Smooth muscle cell (in vitro differentiated cells): ENCODE data around the gene CDKN1C. TPM values are rescaled to one million over a fixed set of nuclear protein-coding genes. Genes with fewer than 3 reads are reported as not detected.

Source experiments
- DNase-seq: peaks from one replicate; lab custom pipeline; 2025; ENCODE audit not compliant: unreplicated experiment; lab: John Stamatoyannopoulos, UW
- H2AFZ ChIP-seq: fragments of 200-600 bp; sonication (generic); 2 replicates; pipeline ENCODE4 v1.6.0; 2016; ENCODE audit warnings: antibody characterized with exemption, low read depth, mild to moderate bottlenecking
- H3F3A ChIP-seq: fragments of 200-600 bp; sonication (generic); 2 replicates; pipeline ENCODE4 v1.6.0; 2017; ENCODE audit warnings: antibody characterized with exemption, low read depth
- H3K27ac ChIP-seq: fragments of 200-600 bp; sonication (generic); 2 replicates; pipeline ENCODE4 v1.5.1; 2016; ENCODE audit warnings: low read depth, mild to moderate bottlenecking
- H3K27me3 ChIP-seq: fragments of 200-600 bp; sonication (generic); 2 replicates; pipeline ENCODE4 v1.6.1; 2016; ENCODE audit warnings: low read depth, mild to moderate bottlenecking
- H3K36me3 ChIP-seq: fragments of 200-600 bp; sonication (generic); 2 replicates; pipeline ENCODE4 v1.5.1; 2016; ENCODE audit warnings: low read depth
- H3K4me1 ChIP-seq: fragments of 200-600 bp; sonication (generic); 2 replicates; pipeline ENCODE4 v1.5.1; 2016; ENCODE audit warnings: low read depth
- H3K4me2 ChIP-seq: fragments of 200-600 bp; sonication (generic); 2 replicates; pipeline ENCODE4 v1.6.0; 2016; ENCODE audit warnings: mild to moderate bottlenecking
- H3K4me3 ChIP-seq: fragments of 200-600 bp; sonication (generic); 2 replicates; pipeline ENCODE4 v1.5.1; 2016; ENCODE audit warnings: mild to moderate bottlenecking
- H3K79me2 ChIP-seq: fragments of 200-600 bp; sonication (generic); 2 replicates; pipeline ENCODE4 v1.6.0; 2016; ENCODE audit warnings: low read depth, mild to moderate bottlenecking
- H3K9ac ChIP-seq: fragments of 200-600 bp; sonication (generic); 2 replicates; pipeline ENCODE4 v1.6.0; 2016; ENCODE audit warnings: low read depth
- H3K9me3 ChIP-seq: fragments of 200-600 bp; sonication (generic); replicated peaks from 2 replicates; pipeline ENCODE4 v1.5.1; 2016; ENCODE audit warnings: low read depth
- H4K20me1 ChIP-seq: fragments of 200-600 bp; sonication (generic); 2 replicates; pipeline ENCODE4 v1.6.0; 2016; ENCODE audit warnings: low read depth
- WGBS: methylation state at CpG from one replicate; pipeline ENCODE4 v1.1.7; 2016; ENCODE audit warnings: low lambda C conversion rate; 5-methylcytosine and 5-hydroxymethylcytosine counted together
- polyA plus RNA-seq: library from polyadenylated mRNA; unstranded; fragments of >200 nt; fragmentation: Nextera tagmentation; extraction: Ambion mirVana; gene quantifications from 2 replicates; pipeline ENCODE4 v1.2.1, GENCODE V29; 2016
- total RNA-seq: library from RNA; depleted of rRNA; stranded (reverse); fragments of >200 nt; gene quantifications from 2 replicates; pipeline ENCODE4 v1.2.3, GENCODE V29; 2014
- TF ChIP-seq, protein P1 (sequence below): fragments of 200-600 bp; sonication (generic); IDR thresholded peaks from 2 replicates; pipeline ENCODE4 v1.5.1; 2017; ENCODE audit warnings: borderline replicate concordance, mild to moderate bottlenecking, antibody characterized with exemption; ENCODE audit not compliant: insufficient read depth, poor library complexity, severe bottlenecking

CDKN1C gene
- total and polyA plus RNA-seq, 2 experiments from 2014 or later: 171 to 392 TPM

DNA sequence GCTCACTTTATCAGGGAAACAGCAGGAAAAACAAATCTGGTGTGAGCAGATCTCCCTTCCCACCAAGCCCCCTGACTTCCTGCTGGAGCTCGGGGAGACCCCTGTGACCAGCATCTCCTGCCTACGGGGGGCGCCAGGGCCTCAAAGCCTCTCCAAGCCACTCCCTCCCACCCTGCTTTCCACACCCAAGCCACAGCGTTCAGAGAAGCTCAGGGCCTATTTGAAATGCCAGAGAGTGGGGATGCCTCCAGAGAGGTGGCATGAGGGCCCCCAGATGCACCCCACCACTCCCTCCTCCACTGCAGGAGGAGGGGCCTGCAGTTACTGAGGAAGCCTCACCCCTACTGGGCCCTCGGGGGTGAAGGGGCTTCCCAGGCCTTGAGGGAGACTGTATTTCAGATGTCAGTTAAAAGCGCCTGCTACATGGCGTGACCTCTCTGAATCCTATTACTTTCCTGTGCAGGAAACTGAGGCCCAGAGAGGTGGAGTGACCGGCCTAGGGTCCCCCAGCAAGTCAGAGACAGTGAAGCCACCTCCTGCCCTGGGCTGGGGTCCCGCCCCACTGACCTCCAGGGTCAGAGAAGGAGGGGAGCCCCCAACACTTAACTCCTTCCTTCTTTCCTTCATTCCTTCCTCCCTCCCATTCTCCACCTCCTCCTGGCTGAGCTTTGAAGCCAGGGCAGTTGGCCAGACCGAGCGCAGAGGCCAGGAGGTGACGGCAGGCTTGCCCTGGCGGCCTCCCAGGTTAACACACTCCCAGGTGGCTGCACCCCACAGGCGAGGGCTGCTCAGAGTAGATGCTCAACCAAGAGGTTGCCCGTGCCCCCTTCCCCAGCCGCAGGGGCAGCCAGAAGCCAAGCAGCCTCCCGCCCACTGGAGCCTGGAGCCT is 6.0 kb upstream of the CDKN1C start:
- Histone ChIP-seq H3K27ac (no peak overlapping the region), H2AFZ (peak overlapping the region; percentile 89), H3K27me3 (no peaks in the 10 kb centered on the region), H3K4me1 (peaks cover 8% of the 10 kb centered on the region), H3K9me3 (no peaks in the 10 kb centered on the region), H3K9ac (no peak overlapping the region), H4K20me1 (no peaks in the 10 kb centered on the region), H3K36me3 (no peaks in the 10 kb centered on the region), H3F3A (peaks cover 16% of the 10 kb centered on the region), H3K4me2 (peak overlapping the region; percentile 95), H3K79me2 (no peaks in the 10 kb centered on the region), H3K4me3 (peak overlapping the region; percentile 52)
- DNase-seq: no peak
- TF ChIP-seq, protein P1, sequence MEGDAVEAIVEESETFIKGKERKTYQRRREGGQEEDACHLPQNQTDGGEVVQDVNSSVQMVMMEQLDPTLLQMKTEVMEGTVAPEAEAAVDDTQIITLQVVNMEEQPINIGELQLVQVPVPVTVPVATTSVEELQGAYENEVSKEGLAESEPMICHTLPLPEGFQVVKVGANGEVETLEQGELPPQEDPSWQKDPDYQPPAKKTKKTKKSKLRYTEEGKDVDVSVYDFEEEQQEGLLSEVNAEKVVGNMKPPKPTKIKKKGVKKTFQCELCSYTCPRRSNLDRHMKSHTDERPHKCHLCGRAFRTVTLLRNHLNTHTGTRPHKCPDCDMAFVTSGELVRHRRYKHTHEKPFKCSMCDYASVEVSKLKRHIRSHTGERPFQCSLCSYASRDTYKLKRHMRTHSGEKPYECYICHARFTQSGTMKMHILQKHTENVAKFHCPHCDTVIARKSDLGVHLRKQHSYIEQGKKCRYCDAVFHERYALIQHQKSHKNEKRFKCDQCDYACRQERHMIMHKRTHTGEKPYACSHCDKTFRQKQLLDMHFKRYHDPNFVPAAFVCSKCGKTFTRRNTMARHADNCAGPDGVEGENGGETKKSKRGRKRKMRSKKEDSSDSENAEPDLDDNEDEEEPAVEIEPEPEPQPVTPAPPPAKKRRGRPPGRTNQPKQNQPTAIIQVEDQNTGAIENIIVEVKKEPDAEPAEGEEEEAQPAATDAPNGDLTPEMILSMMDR: no peak
- 64% methylated on average over 17 of the region's 17 CpGs for WGBS

DNA sequence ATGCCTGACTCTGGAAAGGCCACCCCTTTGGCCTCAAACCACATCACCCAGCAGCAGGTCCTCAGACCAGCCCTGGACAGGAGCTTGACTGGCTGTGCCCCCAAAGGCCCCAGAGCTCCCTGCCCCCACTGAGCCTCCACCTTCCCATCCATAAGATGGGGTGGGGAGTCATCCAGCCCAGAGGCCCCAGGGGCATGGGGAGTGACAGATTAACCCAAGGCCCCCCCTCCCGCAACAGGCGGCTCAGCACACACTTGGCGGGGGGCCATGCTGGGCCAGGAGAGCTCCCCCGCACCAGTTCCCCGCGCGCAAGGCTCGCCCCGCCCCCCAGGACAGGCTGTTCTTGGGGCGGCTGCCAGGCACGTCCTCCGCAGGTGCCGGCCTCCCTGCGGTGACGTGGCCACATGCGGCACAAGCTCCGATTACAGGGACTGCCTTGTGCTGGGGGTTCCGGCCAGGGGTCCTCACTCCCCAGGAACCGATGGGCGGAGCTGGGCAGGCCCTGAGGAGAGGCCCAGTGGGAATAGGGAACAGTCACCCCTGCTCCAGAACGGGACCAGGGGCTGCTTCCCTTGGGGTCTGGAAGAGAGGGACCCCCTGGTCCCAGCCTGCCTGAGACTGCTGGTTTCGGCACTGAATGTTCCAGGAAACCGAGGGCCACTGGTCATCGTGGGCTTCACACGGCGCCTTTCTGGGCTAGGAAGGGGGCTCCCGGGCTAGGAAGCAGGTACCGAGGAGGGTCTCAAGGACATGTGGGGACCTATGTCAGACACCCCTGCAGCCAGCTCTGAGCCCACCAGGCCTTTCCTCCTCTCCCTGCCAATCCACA is 5.1 kb upstream of the CDKN1C start:
- no peak overlapping the region for H3K4me3 ChIP-seq
- H3K4me2 ChIP-seq: no peak overlapping the region
- H3K36me3 ChIP-seq: no peaks in the 10 kb centered on the region
- no peak overlapping the region for H3K27ac ChIP-seq
- no peak overlapping the region for H2AFZ ChIP-seq
- no peaks in the 10 kb centered on the region for H3K27me3 ChIP-seq
- 94% methylated on average over 26 of the region's 28 CpGs for WGBS
- H3K79me2 ChIP-seq: no peaks in the 10 kb centered on the region
- no peak overlapping the region for H3K9ac ChIP-seq
- H3F3A ChIP-seq: peaks cover 20% of the 10 kb centered on the region
- TF ChIP-seq, protein P1: no peak
- no peak for DNase-seq
- peaks cover 11% of the 10 kb centered on the region for H3K4me1 ChIP-seq
- no peaks in the 10 kb centered on the region for H3K9me3 ChIP-seq
- no peaks in the 10 kb centered on the region for H4K20me1 ChIP-seq

DNA sequence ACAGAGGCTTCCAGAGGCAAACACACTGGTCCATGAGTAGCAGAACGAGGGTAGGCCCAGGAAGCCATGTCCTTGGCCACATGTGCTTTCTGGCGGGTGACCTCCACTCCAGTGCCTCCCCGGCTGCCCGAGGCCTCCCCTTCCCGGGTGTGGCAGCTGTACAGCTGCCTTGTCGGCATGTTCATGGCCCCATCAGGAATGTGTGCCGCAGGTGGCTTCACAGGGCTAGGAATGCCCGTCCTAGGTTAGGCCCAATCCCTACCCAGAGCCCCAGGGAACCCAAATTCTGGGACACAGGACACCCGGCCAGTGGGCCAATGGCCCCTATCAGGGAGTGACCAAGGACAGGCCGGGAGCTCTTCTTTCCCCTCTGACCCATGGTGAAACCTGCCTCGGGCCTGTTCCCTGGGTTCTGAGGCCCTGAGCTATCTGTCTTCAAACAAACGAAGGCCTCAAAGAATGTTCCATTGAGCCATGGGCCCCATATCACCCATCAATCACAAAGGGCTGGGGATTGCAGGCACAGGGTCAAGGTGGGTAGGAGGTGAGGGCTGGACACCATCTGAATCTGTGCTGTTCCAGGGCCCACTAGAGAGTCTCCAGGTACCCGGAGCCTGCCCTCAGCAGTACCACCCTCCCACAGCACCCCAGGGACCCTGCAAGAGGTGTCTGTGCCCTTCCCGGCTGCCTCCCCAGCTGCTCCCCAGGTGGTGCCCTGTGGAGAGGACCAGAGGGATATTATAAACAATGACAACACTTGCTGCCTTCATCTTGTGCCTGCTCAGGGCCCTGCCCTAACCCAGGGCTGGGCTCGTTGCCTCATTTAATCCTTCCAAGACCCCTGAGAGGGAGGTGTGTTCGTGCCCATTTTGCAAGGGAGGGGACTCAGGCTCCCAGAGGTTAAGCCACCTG is 4.0 kb upstream of the CDKN1C start:
- 88% methylated on average over 16 of the region's 16 CpGs for WGBS
- H3K4me3 ChIP-seq: no peak overlapping the region

More for the DNA sequence above, 4.0 kb upstream of the CDKN1C start:
- Histone ChIP-seq H2AFZ (no peak overlapping the region), H4K20me1 (peaks cover 6% of the 10 kb centered on the region), H3F3A (peaks cover 20% of the 10 kb centered on the region), H3K4me2 (no peak overlapping the region), H3K9ac (no peak overlapping the region), H3K27me3 (no peaks in the 10 kb centered on the region), H3K27ac (no peak overlapping the region), H3K4me1 (peaks cover 11% of the 10 kb centered on the region), H3K9me3 (no peaks in the 10 kb centered on the region), H3K79me2 (peaks cover 5% of the 10 kb centered on the region), H3K36me3 (no peaks in the 10 kb centered on the region)
- TF ChIP-seq, protein P1: no peak
- no peak for DNase-seq
